ENCODE measurements around the gene PROSER3. TPM values are rescaled to one million over a fixed set of nuclear protein-coding genes. Genes with fewer than 3 reads are reported as not detected.

Gene PROSER3
- total and polyA plus RNA-seq, 9 of the 15 experiments (the other 6 are each of a cell fraction or from before 2014, with no cell fraction given): 1.0 to 39.5 (median 5.1) TPM

DNA sequence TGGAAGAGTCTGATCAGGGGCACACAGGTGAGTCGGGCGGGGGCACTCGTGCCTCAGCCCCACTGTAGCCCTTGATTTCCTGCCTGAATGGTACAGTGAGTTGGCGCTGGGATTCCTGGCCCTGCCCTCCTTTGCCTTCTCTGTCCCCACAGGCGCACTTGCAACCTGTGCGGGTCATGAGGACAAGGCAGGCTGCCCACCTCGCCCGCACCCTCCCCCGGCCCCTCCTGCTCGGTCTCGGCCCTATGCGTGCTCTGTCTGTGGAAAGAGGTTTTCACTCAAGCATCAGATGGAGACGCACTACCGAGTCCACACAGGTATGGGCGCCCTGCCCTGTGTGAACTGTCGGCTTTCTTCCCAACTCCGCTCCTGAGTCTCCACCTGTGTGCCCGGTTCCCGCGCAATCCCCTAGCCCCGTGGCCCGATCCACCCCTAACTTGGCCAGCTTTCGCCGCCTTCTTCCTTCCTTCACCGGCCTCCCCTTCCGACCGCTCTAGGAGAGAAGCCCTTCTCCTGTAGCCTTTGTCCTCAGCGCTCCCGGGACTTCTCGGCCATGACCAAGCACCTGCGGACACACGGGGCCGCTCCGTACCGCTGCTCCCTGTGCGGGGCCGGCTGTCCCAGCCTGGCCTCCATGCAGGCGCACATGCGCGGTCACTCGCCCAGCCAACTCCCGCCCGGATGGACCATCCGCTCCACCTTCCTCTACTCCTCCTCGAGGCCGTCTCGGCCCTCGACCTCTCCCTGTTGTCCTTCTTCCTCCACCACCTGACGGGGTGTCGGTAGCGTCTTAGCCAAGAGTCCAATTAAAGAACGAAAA is 41.8 kb upstream of the PROSER3 start (continued):
- TF ChIP-seq, protein P1, sequence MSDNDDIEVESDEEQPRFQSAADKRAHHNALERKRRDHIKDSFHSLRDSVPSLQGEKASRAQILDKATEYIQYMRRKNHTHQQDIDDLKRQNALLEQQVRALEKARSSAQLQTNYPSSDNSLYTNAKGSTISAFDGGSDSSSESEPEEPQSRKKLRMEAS (CRISPR knock-in tag; IDR thresholded peaks at IDR 0.05): peak; percentile 78
- TF ChIP-seq L3MBTL2 (IDR thresholded peaks at IDR 0.05): peak; percentile 94
- TF ChIP-seq RBM34 (IDR thresholded peaks at IDR 0.05; ENCODE audit: borderline replicate concordance, insufficient read depth, low read length): no peak
- TF ChIP-seq PTBP1 (IDR thresholded peaks at IDR 0.05; ENCODE audit: low read depth, low read length): 0 out of 2 replicates have a peak, but pooled peaks have one; percentile 23
- no peak for TF ChIP-seq HLTF (IDR thresholded peaks at IDR 0.05)
- TF ChIP-seq NFYB (IDR thresholded peaks at IDR 0.05; ENCODE audit: extremely low read depth, insufficient read length): no peak
- TF ChIP-seq ZNF217 (CRISPR knock-in tag; IDR thresholded peaks at IDR 0.05): no peak
- no peak for TF ChIP-seq HCFC1 (IDR thresholded peaks at IDR 0.05; ENCODE audit: low read depth, low read length)
- TF ChIP-seq NRF1 (conservative IDR thresholded peaks at IDR 0.05 in 1 of 2, IDR thresholded peaks at IDR 0.05 in 1 of 2): peak; percentile 86 to 89
- TF ChIP-seq RBM17 (IDR thresholded peaks at IDR 0.05; ENCODE audit: borderline replicate concordance, low read depth, low read length): no peak
- TF ChIP-seq ZSCAN32 (CRISPR knock-in tag; IDR thresholded peaks at IDR 0.05): no peak
- TF ChIP-seq, protein P2, sequence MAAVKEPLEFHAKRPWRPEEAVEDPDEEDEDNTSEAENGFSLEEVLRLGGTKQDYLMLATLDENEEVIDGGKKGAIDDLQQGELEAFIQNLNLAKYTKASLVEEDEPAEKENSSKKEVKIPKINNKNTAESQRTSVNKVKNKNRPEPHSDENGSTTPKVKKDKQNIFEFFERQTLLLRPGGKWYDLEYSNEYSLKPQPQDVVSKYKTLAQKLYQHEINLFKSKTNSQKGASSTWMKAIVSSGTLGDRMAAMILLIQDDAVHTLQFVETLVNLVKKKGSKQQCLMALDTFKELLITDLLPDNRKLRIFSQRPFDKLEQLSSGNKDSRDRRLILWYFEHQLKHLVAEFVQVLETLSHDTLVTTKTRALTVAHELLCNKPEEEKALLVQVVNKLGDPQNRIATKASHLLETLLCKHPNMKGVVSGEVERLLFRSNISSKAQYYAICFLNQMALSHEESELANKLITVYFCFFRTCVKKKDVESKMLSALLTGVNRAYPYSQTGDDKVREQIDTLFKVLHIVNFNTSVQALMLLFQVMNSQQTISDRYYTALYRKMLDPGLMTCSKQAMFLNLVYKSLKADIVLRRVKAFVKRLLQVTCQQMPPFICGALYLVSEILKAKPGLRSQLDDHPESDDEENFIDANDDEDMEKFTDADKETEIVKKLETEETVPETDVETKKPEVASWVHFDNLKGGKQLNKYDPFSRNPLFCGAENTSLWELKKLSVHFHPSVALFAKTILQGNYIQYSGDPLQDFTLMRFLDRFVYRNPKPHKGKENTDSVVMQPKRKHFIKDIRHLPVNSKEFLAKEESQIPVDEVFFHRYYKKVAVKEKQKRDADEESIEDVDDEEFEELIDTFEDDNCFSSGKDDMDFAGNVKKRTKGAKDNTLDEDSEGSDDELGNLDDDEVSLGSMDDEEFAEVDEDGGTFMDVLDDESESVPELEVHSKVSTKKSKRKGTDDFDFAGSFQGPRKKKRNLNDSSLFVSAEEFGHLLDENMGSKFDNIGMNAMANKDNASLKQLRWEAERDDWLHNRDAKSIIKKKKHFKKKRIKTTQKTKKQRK (IDR thresholded peaks at IDR 0.05; ENCODE audit: borderline replicate concordance, low read depth, low read length): no peak
- TF ChIP-seq POLR2AphosphoS5 (IDR thresholded peaks at IDR 0.05; ENCODE audit: control insufficient read depth, insufficient read depth, low read depth, low read length): no peak
- no peak for TF ChIP-seq ZNF41 (CRISPR knock-in tag; conservative IDR thresholded peaks at IDR 0.05)

Measured in K562 (cell line).